SU-DHL-6 (cell line): ENCODE data around the gene KAT2B.

Experiments
- H2AFZ ChIP-seq: fragments of 200-600 bp; sonication (generic); 2 replicates; pipeline ENCODE4 v1.6.1; 2014; ENCODE audit warnings: low read depth, mild to moderate bottlenecking, moderate library complexity, mixed read lengths, antibody characterized with exemption, low read length; ENCODE audit not compliant: severe bottlenecking
- H3F3A ChIP-seq: fragments of 200-600 bp; shearing (Covaris generic); 2 replicates; pipeline ENCODE4 v1.6.0; 2016; ENCODE audit warnings: antibody characterized with exemption, mild to moderate bottlenecking; ENCODE audit not compliant: insufficient read depth
- H3K27ac ChIP-seq: fragments of 200-600 bp; sonication (generic); 2 replicates; pipeline ENCODE4 v1.5.1; 2016; ENCODE audit warnings: low read depth, mild to moderate bottlenecking, low read length, moderate library complexity, mixed read lengths
- H3K27me3 ChIP-seq: fragments of 200-600 bp; sonication (generic), shearing (Covaris generic); 2 replicates; pipeline ENCODE4 v1.6.0; 2014; ENCODE audit warnings: mild to moderate bottlenecking, low read length
- H3K36me3 ChIP-seq: fragments of 200-600 bp; sonication (generic); 2 replicates; pipeline ENCODE4 v1.6.1; 2014; ENCODE audit warnings: mild to moderate bottlenecking, low read length, mixed read lengths
- H3K4me2 ChIP-seq: fragments of 300-600, 200-600 bp; shearing (Covaris generic), sonication (generic); 2 replicates; pipeline ENCODE4 v1.6.0; 2014; ENCODE audit warnings: low read length, low read depth, mild to moderate bottlenecking; ENCODE audit not compliant: poor library complexity, severe bottlenecking
- H3K4me3 ChIP-seq: fragments of 200-600 bp; sonication (generic); 2 replicates; pipeline ENCODE4 v1.5.1; 2014; ENCODE audit warnings: antibody characterized with exemption, low read length, mild to moderate bottlenecking, mixed read lengths; ENCODE audit not compliant: insufficient read depth, poor library complexity, severe bottlenecking
- H3K79me2 ChIP-seq: fragments of 200-600 bp; sonication (generic); 2 replicates; pipeline ENCODE4 v1.6.1; 2014; ENCODE audit warnings: mild to moderate bottlenecking, low read length, moderate library complexity; ENCODE audit not compliant: insufficient read depth
- H3K9ac ChIP-seq: fragments of 200-600 bp; sonication (generic); 2 replicates; pipeline ENCODE4 v1.7.0; 2014; ENCODE audit warnings: mild to moderate bottlenecking, low read length
- H3K9me2 ChIP-seq: fragments of 200-600 bp; sonication (generic); replicated peaks from 2 replicates; pipeline ENCODE4 v1.6.1; 2014; ENCODE audit warnings: low read length; ENCODE audit not compliant: insufficient read depth
- H3K9me3 ChIP-seq: fragments of 200-600 bp; sonication (generic); 2 replicates; pipeline ENCODE4 v1.6.1; 2014; ENCODE audit warnings: low read length, mixed read lengths; ENCODE audit not compliant: insufficient read depth
- H4K20me1 ChIP-seq: fragments of 200-600 bp; sonication (generic); 2 replicates; pipeline ENCODE4 v1.6.1; 2014; ENCODE audit warnings: low read depth, mild to moderate bottlenecking, antibody characterized with exemption, low read length, moderate library complexity, mixed read lengths
- CTCF ChIP-seq: fragments of 200-600 bp; sonication (generic); IDR thresholded peaks from one replicate; pipeline ENCODE4 v1.5.1; 2017; ENCODE audit warnings: antibody characterized with exemption, mild to moderate bottlenecking, low read length, moderate library complexity; ENCODE audit not compliant: insufficient read depth, poor library complexity, severe bottlenecking
- EZH2phosphoT487 ChIP-seq: fragments of 200-600 bp; sonication (generic), shearing (Covaris generic); conservative IDR thresholded peaks from 2 replicates; pipeline ENCODE4 v1.6.1; 2018; ENCODE audit warnings: mild to moderate bottlenecking, antibody characterized with exemption, low read length, moderate library complexity, mixed read lengths

KAT2B gene

GRCh38 chr3:20022954-20023622 is 17.2 kb upstream of the KAT2B start:
- H3K4me3 ChIP-seq = no peak overlapping the region
- H3F3A ChIP-seq = no peaks in the 10 kb centered on the region
- no peaks in the 10 kb centered on the region for H3K9me2 ChIP-seq
- no peaks in the 10 kb centered on the region for H3K79me2 ChIP-seq
- H3K27me3 ChIP-seq = no peaks in the 10 kb centered on the region
- H3K9ac ChIP-seq = no peak overlapping the region
- H3K27ac ChIP-seq = no peak overlapping the region
- H2AFZ ChIP-seq = no peak overlapping the region
- H3K4me2 ChIP-seq = no peak overlapping the region
- H4K20me1 ChIP-seq = no peaks in the 10 kb centered on the region
- H3K36me3 ChIP-seq = no peaks in the 10 kb centered on the region
- TF ChIP-seq EZH2phosphoT487 = no peak
- TF ChIP-seq CTCF = no peak
- no peaks in the 10 kb centered on the region for H3K9me3 ChIP-seq

GRCh38 chr3:20023623-20024405 is 16.4 kb upstream of the KAT2B start:
- Histone ChIP-seq H3K9me2 (no peaks in the 10 kb centered on the region), H4K20me1 (no peaks in the 10 kb centered on the region), H3K9ac (no peak overlapping the region), H3K36me3 (no peaks in the 10 kb centered on the region), H2AFZ (no peak overlapping the region), H3K79me2 (no peaks in the 10 kb centered on the region), H3K27ac (no peak overlapping the region), H3K4me3 (no peak overlapping the region), H3K9me3 (no peaks in the 10 kb centered on the region), H3F3A (no peaks in the 10 kb centered on the region), H3K4me2 (no peak overlapping the region), H3K27me3 (no peaks in the 10 kb centered on the region)
- TF ChIP-seq EZH2phosphoT487 (no peak), CTCF (no peak)

- H2AFZ ChIP-seq = no peak overlapping the region
Measured at GRCh38 chr3:20027136-20027535, 13.1 kb upstream of the KAT2B start.

More at GRCh38 chr3:20027136-20027535, 13.1 kb upstream of the KAT2B start:
- Histone ChIP-seq H3K9me3 (no peaks in the 10 kb centered on the region), H3K9me2 (no peaks in the 10 kb centered on the region), H3K9ac (no peak overlapping the region), H3K27ac (no peak overlapping the region), H3F3A (no peaks in the 10 kb centered on the region), H4K20me1 (no peaks in the 10 kb centered on the region), H3K79me2 (no peaks in the 10 kb centered on the region), H3K4me2 (no peak overlapping the region), H3K36me3 (no peaks in the 10 kb centered on the region), H3K27me3 (no peaks in the 10 kb centered on the region), H3K4me3 (no peak overlapping the region)
- TF ChIP-seq EZH2phosphoT487 = no peak
- no peak for TF ChIP-seq CTCF
